ENCODE data around the gene DCN.

The DCN gene

GRCh38 chr12:91188778-91189177, 6.2 kb upstream of the DCN start:
- in situ Hi-C loops (cut with MboI; ENCODE audit: low sequenced_read_pairs) = no loop called here

- in situ Hi-C loops (cut with MboI; ENCODE audit: low sequenced_read_pairs) = no loop called here
Observed at GRCh38 chr12:91186156-91186555, 3.5 kb upstream of the DCN start.

GRCh38 chr12:91185421-91185820, 2.8 kb upstream of the DCN start:
- in situ Hi-C loops (cut with MboI; ENCODE audit: low sequenced_read_pairs) = no loop called here

GRCh38 chr12:91183551-91183950, 934 bp upstream of the DCN start:
- in situ Hi-C loops (cut with MboI; ENCODE audit: low sequenced_read_pairs) = no loop called here

- in situ Hi-C loops (cut with MboI; ENCODE audit: low sequenced_read_pairs) = no loop called here
Observed at GRCh38 chr12:91180582-91181395, 1.8 kb downstream of the DCN start.

GRCh38 chr12:91179966-91180561, 2.6 kb downstream of the DCN start:
- in situ Hi-C loops (cut with MboI; ENCODE audit: low sequenced_read_pairs) = no loop called here

- in situ Hi-C loops (cut with MboI; ENCODE audit: low sequenced_read_pairs) = no loop called here
Observed at GRCh38 chr12:91179315-91179714, 3.3 kb downstream of the DCN start.

- in situ Hi-C loops (cut with MboI; ENCODE audit: low sequenced_read_pairs) = no loop called here
Observed at GRCh38 chr12:91178781-91179180, 3.8 kb downstream of the DCN start.

- in situ Hi-C loops (cut with MboI; ENCODE audit: low sequenced_read_pairs) = no loop called here
Observed at GRCh38 chr12:91178139-91178561, 4.5 kb downstream of the DCN start.

- in situ Hi-C loops (cut with MboI; ENCODE audit: low sequenced_read_pairs) = no loop called here
Observed at GRCh38 chr12:91177381-91177780, 5.2 kb downstream of the DCN start.

- in situ Hi-C loops (cut with MboI; ENCODE audit: low sequenced_read_pairs) = no loop called here
Observed at GRCh38 chr12:91176915-91177314, 5.7 kb downstream of the DCN start.

- in situ Hi-C loops (cut with MboI; ENCODE audit: low sequenced_read_pairs) = no loop called here
Observed at GRCh38 chr12:91176358-91176757, 6.3 kb downstream of the DCN start.

GRCh38 chr12:91173124-91173523, 9.5 kb downstream of the DCN start:
- in situ Hi-C loops (cut with MboI; ENCODE audit: low sequenced_read_pairs) = no loop called here

- in situ Hi-C loops (cut with MboI; ENCODE audit: low sequenced_read_pairs) = no loop called here
Observed at GRCh38 chr12:91172096-91172495, 10.5 kb downstream of the DCN start.

- in situ Hi-C loops (cut with MboI; ENCODE audit: low sequenced_read_pairs) = no loop called here
Observed at GRCh38 chr12:91171476-91171875, 11.1 kb downstream of the DCN start.

GRCh38 chr12:91163116-91163515, 19.5 kb downstream of the DCN start:
- in situ Hi-C loops (cut with MboI; ENCODE audit: low sequenced_read_pairs) = no loop called here

GRCh38 chr12:91161009-91161408, 21.6 kb downstream of the DCN start:
- in situ Hi-C loops (cut with MboI; ENCODE audit: low sequenced_read_pairs) = no loop called here

GRCh38 chr12:91155990-91156389, 26.6 kb downstream of the DCN start:
- in situ Hi-C loops (cut with MboI; ENCODE audit: low sequenced_read_pairs) = no loop called here

GRCh38 chr12:91154131-91154530, 28.5 kb downstream of the DCN start:
- in situ Hi-C loops (cut with MboI; ENCODE audit: low sequenced_read_pairs) = no loop called here

GRCh38 chr12:91144053-91144452, 38.6 kb downstream of the DCN start:
- in situ Hi-C loops (cut with MboI; ENCODE audit: low sequenced_read_pairs) = no loop called here

GRCh38 chr12:91143206-91143605, 39.4 kb downstream of the DCN start:
- in situ Hi-C loops (cut with MboI; ENCODE audit: low sequenced_read_pairs) = no loop called here

- in situ Hi-C loops (cut with MboI; ENCODE audit: low sequenced_read_pairs) = no loop called here
Observed at GRCh38 chr12:91142221-91142631, 40.4 kb downstream of the DCN start.

Measured in HL-60/S4 treated with retinoic acid at 250 ng/mL for 4 days and 3 days (cell line).